Stimulated activated CD8-positive, alpha-beta memory T cell treated with anti-CD3 and anti-CD28 coated beads, Interleukin-15, amount 100 ng/mL, for 1 hour (primary cell): ENCODE results near the gene PIK3R5.

ENCODE experiments used
- DNase-seq: peaks from one replicate; pipeline ENCODE4 v3.0.0-alpha.2; 2020; ENCODE audit warnings: low read depth

The PIK3R5 gene

DNA sequence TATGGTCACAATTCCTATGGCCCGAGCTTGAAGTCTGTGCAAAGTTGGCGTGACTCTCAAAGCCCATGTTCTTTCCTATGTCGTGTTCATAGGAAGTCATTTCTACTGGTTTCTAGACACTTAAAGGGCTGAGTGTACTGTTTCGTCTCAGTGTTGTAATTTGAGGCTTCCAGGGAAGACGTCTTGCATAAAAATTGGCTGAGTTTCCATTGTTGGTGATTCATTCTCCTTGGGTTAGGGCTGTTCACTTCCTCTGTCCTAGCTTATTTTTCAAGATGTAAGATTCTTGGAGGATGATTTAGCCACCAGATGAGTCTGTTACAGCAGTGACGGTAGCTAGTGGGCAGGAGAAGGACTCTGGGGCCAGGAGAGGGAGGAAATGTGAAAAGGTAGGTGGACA, 43.1 kb downstream of the PIK3R5 start:
- no peak for DNase-seq

GRCh38 chr17:8921147-8921546, 44.4 kb downstream of the PIK3R5 start:
- DNase-seq: no peak

- no peak for DNase-seq
Observed at GRCh38 chr17:8918807-8919465, 46.6 kb downstream of the PIK3R5 start.

DNA sequence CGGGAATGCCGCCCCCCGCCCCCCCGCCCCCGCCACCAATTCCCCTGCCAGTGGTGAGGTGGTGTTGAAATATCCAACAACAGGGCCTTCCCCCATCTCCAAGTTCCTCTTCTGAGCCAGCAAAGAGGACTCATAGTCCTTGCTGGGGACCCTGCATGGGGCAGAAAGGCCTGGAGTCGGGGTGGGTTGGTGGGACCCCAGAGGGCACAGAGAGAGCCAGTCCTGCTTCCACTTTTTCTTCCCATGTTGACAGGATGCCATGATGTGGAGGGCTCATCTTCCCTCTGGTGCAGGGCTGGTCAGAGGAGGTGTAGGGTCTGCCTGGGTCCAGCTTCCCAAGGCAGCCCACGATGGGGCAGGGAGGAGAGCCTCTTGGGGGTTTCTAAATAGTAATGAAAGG, 49.0 kb downstream of the PIK3R5 start:
- no peak for DNase-seq

GRCh38 chr17:8914554-8914953, 51.0 kb downstream of the PIK3R5 start:
- DNase-seq: no peak

GRCh38 chr17:8913879-8914278, 51.6 kb downstream of the PIK3R5 start:
- DNase-seq: no peak

DNA sequence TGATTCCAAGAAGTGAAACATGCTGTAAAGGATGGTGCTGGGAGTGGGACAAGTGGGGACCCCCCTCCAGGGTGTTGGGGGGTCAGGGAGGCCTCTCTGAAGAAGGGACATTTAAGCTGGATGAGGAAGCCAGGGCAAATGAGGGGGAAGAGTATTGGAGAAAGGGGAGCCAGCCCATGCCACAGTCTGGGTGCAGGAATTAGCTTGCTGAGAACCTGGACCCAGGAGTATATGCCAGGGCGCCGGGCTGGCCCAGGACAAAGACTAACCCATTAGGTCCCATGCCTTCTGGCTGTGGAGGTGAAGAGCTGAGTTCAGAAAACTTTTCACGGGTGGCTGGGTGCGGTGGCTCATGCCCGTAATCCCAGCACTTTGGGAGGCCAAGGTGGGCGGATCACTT, 52.4 kb downstream of the PIK3R5 start:
- no peak for DNase-seq

GRCh38 chr17:8912084-8912981, 53.2 kb downstream of the PIK3R5 start:
- no peak for DNase-seq

DNA sequence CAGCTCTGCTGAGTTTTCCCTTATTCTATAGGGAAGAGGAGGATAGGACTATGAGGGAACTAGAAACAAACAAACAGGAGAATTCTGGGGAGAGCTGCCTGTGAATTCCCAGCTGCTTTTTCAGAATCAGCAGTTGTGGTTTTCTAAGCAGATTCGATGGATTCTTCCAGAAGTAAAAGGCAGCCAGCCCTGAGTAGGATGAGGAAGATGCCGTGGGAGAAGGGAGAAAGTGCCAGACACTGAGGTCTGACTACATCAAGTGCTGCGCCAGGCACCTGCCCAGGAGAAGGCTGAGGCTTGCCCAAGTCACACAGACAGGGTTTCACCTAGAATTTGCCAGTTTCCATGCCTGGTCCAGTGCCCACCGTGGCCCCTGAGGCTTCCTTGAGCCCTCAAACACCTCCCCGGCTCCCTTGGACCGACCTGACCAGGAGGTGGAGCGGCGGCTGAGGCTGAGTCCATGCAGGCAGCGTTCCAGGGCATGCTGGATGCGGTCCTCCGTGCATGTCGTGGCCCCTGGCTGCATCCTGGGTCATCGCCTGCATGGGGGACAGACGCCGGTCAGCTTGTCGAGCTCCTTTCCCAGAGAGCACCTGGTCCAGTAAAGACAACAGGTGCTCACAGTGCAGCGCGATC, 54.4 kb downstream of the PIK3R5 start:
- DNase-seq: no peak

- no peak for DNase-seq
Observed at GRCh38 chr17:8909586-8910270, 55.8 kb downstream of the PIK3R5 start.

- no peak for DNase-seq
Observed at GRCh38 chr17:8905331-8905730, 60.2 kb downstream of the PIK3R5 start.

- DNase-seq: no peak
Observed at GRCh38 chr17:8904686-8905085, 60.8 kb downstream of the PIK3R5 start.

DNA sequence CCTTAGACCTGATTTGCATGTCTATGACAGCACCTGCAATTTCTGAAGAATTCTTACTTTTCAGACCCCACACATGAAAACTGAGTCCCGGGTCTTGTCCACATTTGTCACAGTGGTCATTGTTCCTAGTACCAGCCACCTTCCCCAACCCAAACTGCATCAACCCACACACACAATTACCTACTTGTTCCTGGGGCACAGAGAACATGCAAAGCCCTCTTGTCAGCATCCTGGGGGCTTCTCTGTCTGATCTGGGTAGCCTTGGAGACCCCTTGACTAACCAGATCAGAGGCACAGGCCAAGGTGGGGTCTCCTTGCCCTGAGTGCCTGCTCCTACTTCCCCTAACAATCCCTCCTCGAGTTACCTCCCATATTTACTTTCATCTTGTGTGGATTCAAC, 61.3 kb downstream of the PIK3R5 start:
- DNase-seq: no peak

DNA sequence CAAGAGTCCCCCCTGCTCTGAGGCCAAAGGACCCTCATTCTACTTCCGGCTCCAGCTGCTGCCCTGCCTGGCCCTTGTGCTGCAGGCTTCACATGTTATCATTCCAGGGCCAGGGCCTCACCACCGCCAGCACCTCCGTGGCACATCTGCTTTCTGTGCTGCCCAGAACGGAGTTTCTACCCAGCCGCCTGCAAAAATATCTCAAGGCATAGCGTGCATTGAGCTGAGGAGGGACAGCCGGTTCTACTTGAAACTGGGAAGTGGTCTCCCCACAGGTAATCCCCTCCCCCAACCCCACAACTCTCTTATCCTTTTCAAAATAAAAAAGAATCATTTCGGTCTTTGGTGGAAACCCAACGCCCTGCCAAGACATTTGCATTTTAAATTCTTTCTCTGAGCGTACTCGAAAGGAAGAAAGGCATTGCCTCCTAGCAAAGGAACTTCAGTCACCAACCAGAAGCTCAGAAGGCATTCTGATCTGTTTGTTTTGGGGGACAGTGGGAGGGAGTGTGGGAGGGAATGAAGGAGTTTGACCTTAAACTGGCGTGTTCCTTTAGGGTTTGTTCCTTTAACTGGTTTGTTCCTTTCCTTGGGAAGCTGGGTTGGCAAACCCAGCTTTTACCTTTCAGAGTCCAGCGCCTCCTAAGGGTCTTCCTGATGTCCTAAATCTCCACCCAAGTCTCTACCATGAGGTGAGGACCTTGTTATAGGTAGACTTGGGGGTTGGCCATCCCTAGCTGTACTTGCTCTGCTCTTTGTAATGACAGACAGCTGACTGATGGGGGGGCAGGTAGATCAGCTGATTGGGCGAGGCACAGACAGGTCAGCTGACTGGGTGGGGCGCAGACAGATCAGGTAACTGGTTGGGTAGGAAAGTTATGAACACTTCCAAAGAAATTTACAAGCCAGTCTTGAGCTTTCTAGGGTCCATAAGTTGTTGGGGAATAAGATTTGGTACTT, 64.6 kb downstream of the PIK3R5 start:
- no peak for DNase-seq

GRCh38 chr17:8900207-8900606, 65.3 kb downstream of the PIK3R5 start:
- no peak for DNase-seq

GRCh38 chr17:8898636-8899035, 66.9 kb downstream of the PIK3R5 start:
- DNase-seq: no peak

- no peak for DNase-seq
Observed at GRCh38 chr17:8898126-8898525, 67.4 kb downstream of the PIK3R5 start.

DNA sequence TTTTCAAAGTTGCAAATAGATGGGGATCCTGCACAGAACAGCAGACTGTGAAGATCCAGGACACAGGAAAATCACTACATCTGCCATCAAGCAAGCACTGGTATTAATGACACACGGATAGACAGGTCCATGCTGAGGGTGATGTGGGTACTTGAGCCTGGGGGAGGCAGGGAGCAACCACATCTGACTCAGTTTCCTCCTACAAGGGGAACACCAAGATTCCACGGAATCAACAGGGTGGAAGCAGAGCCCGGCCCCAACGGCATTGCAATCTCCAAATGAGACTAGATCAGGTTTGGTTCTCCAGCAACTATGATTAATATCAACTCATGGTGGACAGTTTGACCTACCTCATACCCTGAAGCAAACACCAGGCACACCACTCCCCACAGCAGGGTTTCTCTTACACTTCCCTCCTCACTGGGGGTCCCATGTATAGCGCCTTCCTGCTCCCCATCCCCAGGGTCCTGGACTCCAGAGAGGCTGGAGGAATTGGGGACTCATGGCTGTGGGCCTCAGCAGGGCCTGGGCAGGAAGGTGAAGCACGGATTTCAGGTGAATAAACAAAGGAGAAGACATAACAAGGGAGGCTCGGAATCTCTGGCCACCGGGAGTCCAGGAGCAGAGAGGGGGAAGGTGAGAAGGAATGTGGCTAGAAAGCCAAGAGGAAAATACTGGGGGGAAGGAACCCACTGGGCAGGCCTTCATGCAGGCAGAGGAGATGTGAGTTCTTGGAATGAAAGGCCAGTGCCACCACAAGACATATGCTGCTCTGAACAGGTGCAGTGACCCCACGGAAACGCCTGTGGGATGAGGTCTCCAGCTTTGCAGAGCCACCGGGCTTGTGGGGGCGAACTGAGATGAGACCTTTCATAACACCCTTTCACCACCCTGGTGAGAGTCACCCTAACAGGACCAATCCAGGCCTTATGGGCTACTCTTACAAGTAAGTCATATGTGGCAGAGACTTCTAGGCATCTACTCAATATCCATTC, 68.6 kb downstream of the PIK3R5 start:
- DNase-seq: no peak

GRCh38 chr17:8896087-8896486, 69.4 kb downstream of the PIK3R5 start:
- DNase-seq: no peak
